Naive B cell (primary cell): ENCODE results near the gene ZP4. TPM values are rescaled to one million over a fixed set of nuclear protein-coding genes. Genes with fewer than 3 reads are reported as not detected.

Experiments
- ATAC-seq, 2 donors: fragments of 150-1000 bp; cut with Tn5 transposase; 2 replicates each; pipeline ENCODE4 v1.10.0; 2021; ENCODE audit warnings: low read depth in 2 of 2, mild to moderate bottlenecking in 2 of 2, moderate library complexity in 2 of 2
- DNase-seq: peaks from one replicate; pipeline ENCODE4 v3.0.0; 2022
- H3K27ac Mint-ChIP-seq, 6 donors: one replicate each; pipeline ENCODE4 v1.8.0; 2020 to 2022; ENCODE audit warnings: mild to moderate bottlenecking in 6 of 6, mixed read lengths in 6 of 6, moderate library complexity in 5 of 6, inconsistent platforms in 2 of 6
- H3K27me3 Mint-ChIP-seq, 3 donors: one replicate each; pipeline ENCODE4 v1.8.0; 2021 to 2022; ENCODE audit warnings: mixed read lengths in 3 of 3, mild to moderate bottlenecking in 1 of 3
- H3K36me3 Mint-ChIP-seq, 2 donors: one replicate each; pipeline ENCODE4 v1.8.0; 2020 to 2022; ENCODE audit warnings: mixed read lengths in 2 of 2, inconsistent platforms in 1 of 2, mild to moderate bottlenecking in 1 of 2
- H3K4me1 Mint-ChIP-seq, 3 donors: one replicate each; pipeline ENCODE4 v1.8.0; 2020 to 2022; ENCODE audit warnings: mixed read lengths in 3 of 3, inconsistent platforms in 1 of 3, mild to moderate bottlenecking in 1 of 3, moderate library complexity in 1 of 3
- H3K4me3 Mint-ChIP-seq, 8 donors: one replicate each; pipeline ENCODE4 v1.8.0; 2020 to 2022; ENCODE audit warnings: mild to moderate bottlenecking in 8 of 8, mixed read lengths in 8 of 8, moderate library complexity in 8 of 8, inconsistent platforms in 2 of 8
- H3K9me3 Mint-ChIP-seq, 7 donors: one replicate each; pipeline ENCODE4 v1.8.0; 2020 to 2022; ENCODE audit warnings: mixed read lengths in 7 of 7, mild to moderate bottlenecking in 5 of 7, inconsistent platforms in 2 of 7, moderate library complexity in 1 of 7
- polyA plus RNA-seq, 6 donors: library from polyadenylated mRNA; unstranded; fragments of 300-500 nt; fragmentation: Illumina TruSeq; gene quantifications; one replicate each; pipeline ENCODE4 v1.2.3, GENCODE V29; 2021; ENCODE audit warnings: low read depth in 6 of 6

Gene ZP4
- polyA plus RNA-seq, 6 donors from 2014 or later = not detected

DNA sequence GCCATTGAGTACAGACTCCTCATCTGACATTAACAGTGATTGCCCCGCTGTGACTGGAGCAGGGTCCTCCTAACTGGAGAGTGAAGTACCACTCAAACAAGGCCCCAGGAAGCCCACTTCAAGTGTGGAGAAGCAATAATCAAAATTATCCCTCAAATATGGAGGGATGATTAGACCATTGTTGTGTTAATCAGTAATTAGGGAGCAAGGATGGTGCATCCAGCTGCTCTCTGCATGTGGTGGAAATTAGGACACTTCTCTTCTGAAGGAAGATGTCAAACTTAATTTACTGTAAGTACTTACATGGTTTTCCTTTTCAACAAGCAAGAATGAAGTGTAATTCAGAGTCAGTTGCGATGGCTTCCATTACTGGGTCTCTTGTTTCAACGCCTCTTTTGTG, 3.4 kb upstream of the ZP4 start:
- H3K27ac Mint-ChIP-seq = no peak overlapping the region
- no peak for DNase-seq
- no peaks in the 10 kb centered on the region for H3K27me3 Mint-ChIP-seq
- peaks cover 0 to 10% (median 0%) of the 10 kb centered on the region in 7 donors for H3K9me3 Mint-ChIP-seq
- H3K36me3 Mint-ChIP-seq = no peaks in the 10 kb centered on the region
- no peaks in the 10 kb centered on the region for H3K4me1 Mint-ChIP-seq
- no peak for ATAC-seq
- no peak overlapping the region for H3K4me3 Mint-ChIP-seq

DNA sequence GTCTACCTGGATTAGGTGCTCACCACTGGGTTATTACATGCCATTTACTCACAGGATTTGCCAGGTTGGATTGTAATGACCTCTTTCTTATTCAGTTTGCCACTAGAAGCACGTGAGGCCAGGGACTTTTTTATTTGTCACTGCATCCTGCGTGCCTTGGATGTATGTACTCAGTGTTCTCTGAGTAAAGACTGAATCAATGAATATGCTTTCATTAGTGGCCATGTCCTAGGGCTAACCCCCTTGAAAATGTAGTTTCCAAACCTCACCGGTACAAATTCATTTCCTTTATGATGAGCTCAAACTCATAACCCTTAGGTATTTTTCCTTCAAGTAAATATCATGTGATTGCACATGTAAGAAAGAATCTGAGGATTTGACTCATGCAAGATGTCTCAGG, 1.3 kb upstream of the ZP4 start:
- Mint-ChIP-seq H3K4me3 (no peak overlapping the region), H3K27ac (no peak overlapping the region), H3K9me3 (peaks cover 0 to 5% (median 0%) of the 10 kb centered on the region in 7 donors), H3K27me3 (no peaks in the 10 kb centered on the region), H3K36me3 (no peaks in the 10 kb centered on the region), H3K4me1 (no peaks in the 10 kb centered on the region)
- ATAC-seq = no peak
- no peak for DNase-seq

DNA sequence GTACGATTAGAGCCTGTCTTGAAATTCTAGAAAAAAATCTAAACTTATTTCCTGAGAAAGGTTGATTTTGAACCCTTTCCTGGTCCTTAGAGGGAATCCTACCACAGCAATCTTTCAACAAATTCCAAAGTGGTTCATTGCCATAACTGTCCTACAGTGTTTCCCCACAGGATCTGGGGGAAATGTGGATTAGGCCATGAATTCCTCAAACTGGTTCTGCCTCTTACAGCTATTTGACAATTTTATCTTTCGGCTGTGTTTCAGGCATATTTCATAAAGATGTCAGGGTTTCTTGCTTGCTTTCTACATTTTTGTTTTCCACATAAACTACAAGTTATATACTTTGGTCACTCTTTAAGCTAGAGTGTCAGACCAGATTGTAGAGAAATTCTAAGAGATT, 544 bp upstream of the ZP4 start:
- ATAC-seq = no peak
- Mint-ChIP-seq H3K27ac (no peak overlapping the region), H3K36me3 (no peaks in the 10 kb centered on the region), H3K9me3 (peaks cover 0 to 5% (median 0%) of the 10 kb centered on the region in 7 donors), H3K4me1 (no peaks in the 10 kb centered on the region), H3K27me3 (no peaks in the 10 kb centered on the region), H3K4me3 (no peak overlapping the region)
- no peak for DNase-seq

DNA sequence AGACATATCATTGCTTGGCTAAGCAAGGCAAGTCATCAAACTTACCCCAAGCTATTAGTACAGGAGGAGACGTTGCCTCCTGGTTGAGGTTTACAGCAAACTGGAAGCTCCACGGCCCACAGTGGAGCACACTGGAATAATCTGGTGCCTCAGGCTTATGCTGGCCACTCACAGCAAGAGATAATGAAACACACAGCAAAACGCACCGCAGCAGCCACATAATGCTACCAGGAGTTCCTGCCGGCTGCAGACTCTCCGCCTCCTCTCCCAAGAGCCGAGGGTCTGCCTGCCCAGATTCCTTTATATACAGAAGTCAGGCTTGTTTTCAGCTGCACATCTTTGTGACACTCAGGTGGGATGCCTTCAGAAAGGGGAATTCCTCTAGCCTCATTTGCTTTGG, 306 bp downstream of the ZP4 start:
- DNase-seq (no peak), ATAC-seq (no peak)
- H3K27me3 Mint-ChIP-seq = no peaks in the 10 kb centered on the region
- no peaks in the 10 kb centered on the region for H3K36me3 Mint-ChIP-seq
- H3K4me3 Mint-ChIP-seq = no peak overlapping the region
- no peak overlapping the region for H3K27ac Mint-ChIP-seq
- H3K9me3 Mint-ChIP-seq = peaks cover 0 to 5% (median 0%) of the 10 kb centered on the region in 7 donors
- H3K4me1 Mint-ChIP-seq = no peaks in the 10 kb centered on the region

DNA sequence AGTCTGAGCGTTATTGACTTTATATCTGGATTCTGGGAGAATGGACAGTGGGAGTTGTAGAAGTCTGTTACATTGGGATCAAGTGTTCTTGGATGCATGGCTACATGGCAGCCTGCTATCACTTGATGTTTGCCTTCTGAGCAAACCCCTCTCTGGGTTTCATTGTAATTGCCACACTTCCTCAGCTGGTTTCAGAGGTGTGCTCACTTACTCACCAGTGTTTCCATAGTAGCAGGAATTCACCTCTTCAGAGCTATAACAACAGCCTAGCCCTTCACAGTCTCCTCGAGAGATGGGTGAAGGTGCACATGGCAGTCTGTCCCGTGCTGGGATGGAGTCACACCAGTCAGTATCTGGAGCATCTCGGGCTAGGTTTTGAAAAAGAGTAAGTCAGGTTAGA, 2.6 kb downstream of the ZP4 start:
- DNase-seq (no peak), ATAC-seq (no peak)
- no peaks in the 10 kb centered on the region for H3K4me1 Mint-ChIP-seq
- H3K4me3 Mint-ChIP-seq = no peak overlapping the region
- H3K27me3 Mint-ChIP-seq = no peaks in the 10 kb centered on the region
- no peak overlapping the region for H3K27ac Mint-ChIP-seq
- peaks cover 0 to 9% (median under 1%) of the 10 kb centered on the region in 7 donors for H3K9me3 Mint-ChIP-seq
- H3K36me3 Mint-ChIP-seq = no peaks in the 10 kb centered on the region

DNA sequence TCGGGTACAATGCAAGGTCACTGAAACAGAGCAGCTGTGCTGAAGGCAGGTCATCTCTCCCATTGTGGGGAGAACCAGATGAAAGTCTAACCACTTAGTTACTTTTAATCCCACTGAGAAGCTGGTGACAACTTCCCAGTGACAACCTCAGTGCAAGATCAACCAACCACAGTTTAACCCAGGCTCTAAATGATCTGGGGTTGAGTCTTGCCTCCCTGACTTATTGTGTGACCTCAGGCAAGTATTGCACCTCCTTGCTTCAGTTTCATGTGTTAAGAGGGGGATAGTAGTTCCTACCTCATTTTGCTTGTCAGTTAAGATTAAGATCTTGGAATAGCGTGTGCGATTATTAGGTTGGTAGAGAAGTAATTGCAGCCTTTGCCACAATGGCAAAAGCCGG, 3.2 kb downstream of the ZP4 start:
- Mint-ChIP-seq H3K4me1 (no peaks in the 10 kb centered on the region), H3K27ac (no peak overlapping the region), H3K4me3 (no peak overlapping the region), H3K27me3 (no peaks in the 10 kb centered on the region), H3K9me3 (peaks cover 0 to 12% (median 2%) of the 10 kb centered on the region in 7 donors), H3K36me3 (no peaks in the 10 kb centered on the region)
- ATAC-seq (no peak), DNase-seq (no peak)

DNA sequence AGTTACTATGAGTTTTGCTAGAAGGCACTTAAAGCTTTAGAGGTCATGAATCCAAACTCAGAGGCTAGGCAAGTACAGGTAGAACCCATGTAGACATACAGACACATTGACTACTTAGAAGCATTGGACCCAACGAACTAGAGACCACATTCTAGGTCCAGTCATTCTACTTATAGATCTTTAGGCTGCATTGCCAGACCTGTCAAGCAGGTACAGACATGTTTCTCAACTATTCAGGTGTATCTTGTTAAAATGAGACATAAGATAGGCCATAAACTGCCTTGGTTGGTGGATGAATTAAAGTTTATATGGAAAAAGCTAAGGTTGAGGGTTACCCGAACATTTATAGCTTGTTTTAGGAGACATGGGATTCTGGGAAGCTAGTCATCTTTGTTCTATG, 6.5 kb downstream of the ZP4 start:
- H3K27me3 Mint-ChIP-seq = no peaks in the 10 kb centered on the region
- no peak overlapping the region for H3K27ac Mint-ChIP-seq
- no peak overlapping the region for H3K4me3 Mint-ChIP-seq
- peaks cover 0 to 7% (median 2%) of the 10 kb centered on the region in 7 donors for H3K9me3 Mint-ChIP-seq
- no peak for ATAC-seq
- no peaks in the 10 kb centered on the region for H3K36me3 Mint-ChIP-seq
- H3K4me1 Mint-ChIP-seq = no peaks in the 10 kb centered on the region
- no peak for DNase-seq

DNA sequence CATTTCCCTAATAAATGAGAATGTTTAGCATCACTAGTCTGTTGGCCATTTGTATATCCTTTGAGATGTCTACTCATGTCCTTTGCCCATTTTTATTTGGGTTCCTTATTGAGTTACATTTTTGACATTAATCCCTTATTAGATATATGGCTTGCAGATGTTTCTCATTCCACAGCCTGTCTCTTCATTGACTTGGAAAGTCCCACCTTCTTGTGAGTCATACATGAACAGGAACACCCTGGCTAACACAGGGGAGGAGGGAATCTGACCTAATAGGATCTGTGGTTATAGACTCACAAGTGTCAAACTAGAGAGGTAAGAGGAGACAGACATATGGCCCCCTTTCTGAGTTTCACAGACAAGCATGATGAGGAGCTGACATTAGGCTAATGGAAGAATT, 11.5 kb downstream of the ZP4 start:
- Mint-ChIP-seq H3K36me3 (no peaks in the 10 kb centered on the region), H3K4me3 (no peak overlapping the region), H3K27me3 (no peaks in the 10 kb centered on the region), H3K4me1 (no peaks in the 10 kb centered on the region), H3K27ac (no peak overlapping the region), H3K9me3 (peaks cover 0 to 7% (median 4%) of the 10 kb centered on the region in 7 donors)
- no peak for DNase-seq
- ATAC-seq = no peak

DNA sequence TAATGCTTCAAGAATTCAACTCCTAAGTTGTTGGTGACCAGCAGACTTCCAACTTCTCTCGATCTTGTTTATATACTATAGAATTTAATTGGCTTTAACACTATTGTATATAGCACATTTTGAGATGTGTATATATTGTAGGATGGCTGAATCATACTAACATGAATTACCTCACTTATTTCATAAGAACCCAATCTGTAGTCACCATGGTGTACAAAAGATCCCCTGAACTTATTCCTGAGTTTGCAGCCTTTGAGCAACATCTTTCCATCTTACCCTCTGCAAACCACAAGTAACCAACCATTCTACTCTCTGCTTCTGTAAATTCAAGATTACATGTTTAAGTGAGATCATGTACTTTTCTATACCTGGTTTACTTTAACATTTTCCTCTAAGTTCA, 12.3 kb downstream of the ZP4 start:
- no peaks in the 10 kb centered on the region for H3K36me3 Mint-ChIP-seq
- no peaks in the 10 kb centered on the region for H3K4me1 Mint-ChIP-seq
- H3K27ac Mint-ChIP-seq = no peak overlapping the region
- H3K4me3 Mint-ChIP-seq = no peak overlapping the region
- H3K27me3 Mint-ChIP-seq = no peaks in the 10 kb centered on the region
- no peak for ATAC-seq
- H3K9me3 Mint-ChIP-seq = peaks cover 0 to 5% (median 3%) of the 10 kb centered on the region in 7 donors
- DNase-seq = no peak

DNA sequence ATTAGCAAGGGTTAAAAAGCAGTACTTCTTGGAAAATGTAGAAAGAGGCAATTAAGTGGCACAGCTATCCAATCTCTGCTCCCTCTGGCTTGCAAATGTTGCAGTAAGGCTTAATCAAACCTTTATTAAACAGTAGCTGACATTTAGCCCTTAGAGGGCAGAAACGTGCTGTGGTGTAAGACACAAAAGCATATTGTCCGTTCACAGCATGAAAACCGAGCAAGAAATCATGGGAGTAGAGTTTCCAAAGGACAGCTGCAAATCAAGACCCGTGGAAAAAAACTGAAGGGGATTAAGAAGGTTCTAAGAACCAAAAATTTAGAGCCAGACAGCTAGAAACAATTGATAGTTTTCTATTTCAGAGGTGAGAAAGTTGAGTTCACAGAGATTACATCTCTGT, 13.1 kb downstream of the ZP4 start:
- DNase-seq = no peak
- H3K27me3 Mint-ChIP-seq = no peaks in the 10 kb centered on the region
- peaks cover 0 to 3% (median 0%) of the 10 kb centered on the region in 7 donors for H3K9me3 Mint-ChIP-seq
- no peak for ATAC-seq
- no peak overlapping the region for H3K27ac Mint-ChIP-seq
- H3K4me3 Mint-ChIP-seq = no peak overlapping the region
- H3K36me3 Mint-ChIP-seq = no peaks in the 10 kb centered on the region
- H3K4me1 Mint-ChIP-seq = no peaks in the 10 kb centered on the region

DNA sequence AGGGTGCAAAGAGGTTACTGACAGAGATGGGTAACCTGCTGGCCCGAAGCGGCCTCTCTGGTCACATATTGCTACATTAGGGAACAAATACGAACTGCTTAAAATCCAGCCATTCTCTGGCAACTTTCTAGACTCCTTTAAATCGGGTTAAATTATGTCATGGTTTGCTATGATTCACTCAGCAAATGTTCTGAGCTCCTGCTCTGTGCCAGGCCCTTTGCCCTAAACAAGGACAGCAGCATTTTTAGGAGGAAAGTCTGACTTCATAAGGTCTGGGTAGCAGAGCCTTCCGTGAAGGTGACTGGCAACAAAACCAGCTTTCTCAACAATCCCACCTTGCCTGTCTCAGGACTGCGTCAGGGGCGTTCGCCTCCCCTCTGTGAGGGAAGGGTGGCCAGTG, 15.4 kb downstream of the ZP4 start:
- Mint-ChIP-seq H3K4me1 (no peaks in the 10 kb centered on the region), H3K4me3 (no peak overlapping the region), H3K27me3 (no peaks in the 10 kb centered on the region), H3K9me3 (peaks cover 0 to 5% (median 0%) of the 10 kb centered on the region in 7 donors), H3K36me3 (no peaks in the 10 kb centered on the region), H3K27ac (no peak overlapping the region)
- DNase-seq = no peak
- no peak for ATAC-seq

DNA sequence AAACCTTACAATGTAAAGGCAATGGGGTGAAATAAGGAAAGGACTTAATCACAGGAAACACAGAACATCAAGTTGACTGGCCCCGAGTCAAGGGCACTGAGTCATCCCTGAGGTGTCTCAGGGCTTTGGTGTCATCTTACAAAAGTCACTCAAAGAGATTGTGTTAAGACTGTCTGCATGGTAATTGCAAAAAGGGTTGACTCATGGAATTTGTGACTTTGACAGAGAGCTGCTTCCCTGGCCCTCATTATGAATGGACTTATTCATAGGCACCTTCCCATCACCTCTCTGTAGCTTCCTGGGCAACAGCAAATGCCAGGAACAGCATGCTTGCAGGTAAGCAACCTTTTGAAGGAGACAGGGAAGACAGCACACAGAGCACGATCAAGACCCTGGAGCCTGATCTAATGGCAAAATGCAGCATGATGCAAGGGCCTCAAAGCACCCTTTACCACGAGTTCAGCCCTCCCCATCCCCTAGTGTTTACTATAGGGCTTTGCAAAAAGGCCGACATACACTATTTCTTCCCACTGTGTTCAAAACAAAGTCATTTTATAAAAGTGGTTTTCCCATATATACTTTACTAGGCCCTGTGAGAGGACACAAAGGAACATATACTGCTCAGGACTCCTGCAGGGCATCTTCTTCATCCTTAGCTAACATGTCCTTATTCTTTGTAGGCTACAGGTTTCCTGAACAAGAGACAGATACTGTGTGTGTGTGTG, 17.1 kb downstream of the ZP4 start:
- Mint-ChIP-seq H3K9me3 (peaks cover 0 to 7% (median 0%) of the 10 kb centered on the region in 7 donors), H3K27ac (no peak overlapping the region), H3K27me3 (peaks cover 0 to 6% (median 0%) of the 10 kb centered on the region in 3 donors), H3K4me3 (no peak overlapping the region), H3K4me1 (no peaks in the 10 kb centered on the region), H3K36me3 (no peaks in the 10 kb centered on the region)
- DNase-seq (no peak), ATAC-seq (no peak)

DNA sequence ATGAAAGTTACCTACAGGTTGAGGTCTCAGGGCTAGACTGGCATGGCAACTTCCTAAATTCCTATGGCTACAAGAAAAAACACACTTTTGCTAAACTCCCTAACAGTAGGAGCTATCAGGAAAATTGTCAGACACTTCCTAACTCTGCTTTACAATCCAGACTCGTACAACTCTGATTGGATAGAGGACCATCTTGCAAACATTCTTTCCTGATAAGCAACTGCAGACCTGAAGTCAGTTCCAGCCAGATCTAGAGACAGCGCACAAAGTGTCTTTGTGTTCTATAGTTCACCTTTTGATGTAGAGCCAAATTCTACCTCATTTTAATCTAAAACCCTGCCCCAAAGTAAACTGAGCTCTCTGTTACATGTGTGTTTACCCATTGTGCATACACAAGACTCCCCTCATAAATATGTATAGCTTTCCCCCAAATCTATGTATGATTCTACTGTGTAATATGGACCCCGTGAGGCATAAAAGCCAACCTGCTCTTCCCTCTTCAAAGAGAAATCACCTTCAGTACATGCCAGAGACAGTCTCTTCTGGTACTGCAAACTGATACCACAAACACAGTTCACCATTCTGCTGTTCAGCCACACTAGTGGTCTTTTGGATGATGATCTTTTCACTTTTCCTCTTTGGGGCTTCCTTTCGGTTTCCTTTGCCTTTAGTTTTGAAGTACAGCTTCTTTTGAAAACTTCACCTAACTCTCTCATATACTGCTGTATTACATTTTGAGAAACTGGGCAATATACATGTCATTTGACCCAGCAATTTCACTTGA, 21.7 kb downstream of the ZP4 start:
- no peaks in the 10 kb centered on the region for H3K36me3 Mint-ChIP-seq
- peaks cover 2 to 6% (median 3%) of the 10 kb centered on the region in 3 donors for H3K4me1 Mint-ChIP-seq
- no peak overlapping the region for H3K4me3 Mint-ChIP-seq
- H3K27ac Mint-ChIP-seq = no peak overlapping the region
- ATAC-seq (no peak), DNase-seq (no peak)
- H3K27me3 Mint-ChIP-seq = peaks cover 0 to 7% (median 6%) of the 10 kb centered on the region in 3 donors
- peaks cover 0 to 7% (median 0%) of the 10 kb centered on the region in 7 donors for H3K9me3 Mint-ChIP-seq

DNA sequence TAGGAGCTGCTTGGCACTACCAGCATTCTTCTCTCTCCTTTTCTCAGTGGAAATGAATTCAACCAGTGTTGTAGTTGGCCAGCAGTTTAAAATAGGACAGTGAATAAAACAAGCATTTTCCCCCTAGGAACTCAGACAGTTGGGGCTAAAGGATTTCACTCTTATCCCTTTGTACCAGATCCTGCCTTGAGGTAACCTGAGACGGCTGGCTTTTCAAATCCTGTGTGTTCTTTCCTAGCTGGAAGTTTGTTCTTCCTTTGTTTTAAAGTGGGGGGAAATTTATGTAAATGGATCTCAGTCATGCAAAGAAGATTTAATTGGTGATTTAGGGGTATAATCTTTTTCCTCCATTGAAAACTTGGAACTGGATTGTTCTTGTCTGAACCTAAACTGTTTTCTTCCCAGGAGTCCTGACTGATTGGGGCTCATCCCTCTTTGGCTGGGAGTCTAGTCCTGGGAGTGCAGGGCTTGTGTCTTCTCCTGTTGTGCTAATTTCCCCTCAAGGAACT, 23.3 kb downstream of the ZP4 start:
- peaks cover 0 to 12% (median 6%) of the 10 kb centered on the region in 3 donors for H3K27me3 Mint-ChIP-seq
- ATAC-seq (no peak), DNase-seq (no peak)
- H3K27ac Mint-ChIP-seq = no peak overlapping the region
- no peak overlapping the region for H3K4me3 Mint-ChIP-seq
- peaks cover 2 to 6% (median 3%) of the 10 kb centered on the region in 3 donors for H3K4me1 Mint-ChIP-seq
- no peaks in the 10 kb centered on the region for H3K36me3 Mint-ChIP-seq
- H3K9me3 Mint-ChIP-seq = peaks cover 0 to 7% (median 0%) of the 10 kb centered on the region in 7 donors
